Sigmoid colon (tissue), 7 donors: ENCODE data around the gene FEM1A. TPM values are rescaled to one million over a fixed set of nuclear protein-coding genes. Genes with fewer than 3 reads are reported as not detected.

ENCODE experiments used
- DNase-seq: peaks from one replicate; pipeline ENCODE4 v3.0.0-alpha.2; 2019
- H3K27ac ChIP-seq, 4 donors: fragments of 200-600 bp; sonication (generic); one replicate each; pipeline ENCODE4 v1.5.1; 2016 to 2019; ENCODE audit warnings: mild to moderate bottlenecking in 1 of 4
- H3K27me3 ChIP-seq, 3 donors: fragments of 200-600 bp; sonication (generic); one replicate each; pipeline ENCODE4 v1.5.1; 2019; ENCODE audit warnings: mild to moderate bottlenecking in 1 of 3
- H3K36me3 ChIP-seq, 4 donors: fragments of 200-600 bp; sonication (generic); one replicate each; pipeline ENCODE4 v1.5.1; 2016 to 2019
- H3K4me1 ChIP-seq, 4 donors: fragments of 200-600 bp; sonication (generic); one replicate each; pipeline ENCODE4 v1.5.1; 2017 to 2019
- H3K4me3 ChIP-seq, 4 donors: fragments of 200-600 bp; sonication (generic); one replicate each; pipeline ENCODE4 v1.5.1; 2017 to 2019; ENCODE audit warnings: mild to moderate bottlenecking in 2 of 4, moderate library complexity in 1 of 4
- H3K9me3 ChIP-seq, 4 donors: fragments of 200-600 bp in 3 of 4; sonication (generic) in 3 of 4; one replicate each; pipeline versions ENCODE4 v1.5.1 to v1.6.1; 2013 to 2019
- CTCF ChIP-seq, 4 experiments: fragments of 450-650 bp in 3 of 4; fragments of 200-600 bp in 1 of 4; IDR thresholded peaks; one replicate each; pipeline ENCODE4 v1.5.1; 2016 to 2019; ENCODE audit warnings: antibody characterized with exemption in 4 of 4, mild to moderate bottlenecking in 3 of 4, moderate library complexity in 2 of 4
- EP300 ChIP-seq, 4 donors: sonication (generic); formaldehyde crosslinking; IDR thresholded peaks; one replicate each; pipeline ENCODE4 v1.6.1; 2017; ENCODE audit warnings: antibody characterized with exemption in 4 of 4
- POLR2A ChIP-seq, 2 donors: fragments of 450-650 bp; IDR thresholded peaks; one replicate each; pipeline ENCODE4 v1.6.1; 2016; ENCODE audit warnings: antibody characterized with exemption in 2 of 2, mild to moderate bottlenecking in 2 of 2, moderate library complexity in 2 of 2
- POLR2AphosphoS5 ChIP-seq, 4 donors: sonication (generic); formaldehyde crosslinking; IDR thresholded peaks; one replicate each; pipeline ENCODE4 v1.6.1; 2017; ENCODE audit warnings: antibody characterized with exemption in 4 of 4
- WGBS, 2 donors: extraction: QIAGEN DNeasy Blood & Tissue Kit; methylation state at CpG; one replicate each; pipeline ENCODE4 v1.1.7; 2013; 5-methylcytosine and 5-hydroxymethylcytosine counted together
- intact Hi-C: fragments of 100-400 bp; cut with DNase I; formaldehyde crosslinking; loops from one replicate; pipeline ENCODE4 v1.15.1; 2023
- polyA plus RNA-seq, 3 donors: library from polyadenylated mRNA; stranded (reverse); fragments of 200-250 nt; gene quantifications; one replicate each; pipeline ENCODE4 v1.2.3, GENCODE V29; 2013
- total RNA-seq, 4 donors: library from RNA; depleted of rRNA; stranded (reverse); fragments of >200 nt; gene quantifications; one replicate each; pipeline ENCODE4 v1.1.0, GENCODE V29; 2016
- donor health status: healthy with polysubstance abuse.
- donor health status: Bipolar disorder and iron deficiency.
- donor health status: healthy.

Gene FEM1A
- total and polyA plus RNA-seq, 7 donors, result 3.0 to 12.9 (median 10.2) TPM

GRCh38 chr19:4745986-4746385 is 45.5 kb upstream of the FEM1A start:
- 79 to 82% methylated on average over 8 of the region's 8 CpGs for WGBS, 2 donors
- Histone ChIP-seq H3K27ac (no peak overlapping the region), H3K4me1 (peaks cover 0 to 21% (median 11%) of the 10 kb centered on the region in 4 donors), H3K9me3 (no peaks in the 10 kb centered on the region), H3K36me3 (no peaks in the 10 kb centered on the region), H3K4me3 (no peak overlapping the region), H3K27me3 (peaks cover 0 to 5% (median 0%) of the 10 kb centered on the region in 3 donors)
- no peak for TF ChIP-seq POLR2A (IDR thresholded peaks at IDR 0.05)
- no peak for TF ChIP-seq EP300 (IDR thresholded peaks at IDR 0.05)
- TF ChIP-seq POLR2AphosphoS5 (IDR thresholded peaks at IDR 0.05), result no peak
- TF ChIP-seq CTCF (IDR thresholded peaks at IDR 0.05), result no peak
- no peak for DNase-seq
- intact Hi-C loops, result no loop called here

- 45 to 54% methylated on average over 11 of the region's 11 CpGs for WGBS, 2 donors
- H3K36me3 ChIP-seq, result no peaks in the 10 kb centered on the region
- no peak overlapping the region for H3K27ac ChIP-seq
- peaks cover 0 to 14% (median 11%) of the 10 kb centered on the region in 4 donors for H3K4me1 ChIP-seq
- DNase-seq, result no peak
- intact Hi-C loops, result no loop called here
- no peaks in the 10 kb centered on the region for H3K9me3 ChIP-seq
- TF ChIP-seq POLR2AphosphoS5 (IDR thresholded peaks at IDR 0.05) (no peak), POLR2A (IDR thresholded peaks at IDR 0.05) (no peak), CTCF (IDR thresholded peaks at IDR 0.05) (no peak), EP300 (IDR thresholded peaks at IDR 0.05) (no peak)
- H3K4me3 ChIP-seq, result no peak overlapping the region
- peaks cover 0 to 5% (median 0%) of the 10 kb centered on the region in 3 donors for H3K27me3 ChIP-seq
These were observed 43.3 kb upstream of the FEM1A start for GRCh38 chr19:4748185-4748584.

- Histone ChIP-seq H3K27ac (no peak overlapping the region), H3K27me3 (peaks cover 0 to 5% (median 0%) of the 10 kb centered on the region in 3 donors), H3K4me1 (peaks cover 0 to 14% (median 11%) of the 10 kb centered on the region in 4 donors), H3K9me3 (no peaks in the 10 kb centered on the region), H3K4me3 (no peak overlapping the region), H3K36me3 (no peaks in the 10 kb centered on the region)
- intact Hi-C loops, result no loop called here
- DNase-seq, result no peak
- TF ChIP-seq EP300 (IDR thresholded peaks at IDR 0.05) (no peak), POLR2AphosphoS5 (IDR thresholded peaks at IDR 0.05) (no peak), CTCF (IDR thresholded peaks at IDR 0.05) (no peak)
- WGBS, 2 donors, result 24 to 54% methylated on average over 9 of the region's 9 CpGs
These were observed 42.9 kb upstream of the FEM1A start for GRCh38 chr19:4748589-4748988.

GRCh38 chr19:4749870-4750590 is 41.5 kb upstream of the FEM1A start:
- H3K27me3 ChIP-seq, result peaks cover 0 to 5% (median 0%) of the 10 kb centered on the region in 3 donors
- no peaks in the 10 kb centered on the region for H3K9me3 ChIP-seq
- H3K27ac ChIP-seq, result no peak overlapping the region
- peaks cover 0 to 4% (median 2%) of the 10 kb centered on the region in 4 donors for H3K4me1 ChIP-seq
- WGBS, 2 donors, result 74 to 78% methylated on average over 18 of the region's 18 CpGs
- intact Hi-C loops, result no loop called here
- TF ChIP-seq EP300 (IDR thresholded peaks at IDR 0.05) (no peak), CTCF (IDR thresholded peaks at IDR 0.05) (no peak), POLR2AphosphoS5 (IDR thresholded peaks at IDR 0.05) (no peak), POLR2A (IDR thresholded peaks at IDR 0.05) (no peak)
- no peaks in the 10 kb centered on the region for H3K36me3 ChIP-seq
- H3K4me3 ChIP-seq, result no peak overlapping the region
- no peak for DNase-seq
